K562 (cell line): ENCODE measurements around the gene NYAP2. TPM values are rescaled to one million over a fixed set of nuclear protein-coding genes. Genes with fewer than 3 reads are reported as not detected.

ENCODE experiments used
- ATAC-seq: fragments of 200-7000 bp; cut with Tn5 transposase; 3 replicates; pipeline ENCODE4 v1.9.1; 2020; ENCODE audit warnings: moderate library complexity
- BruUV-seq: library from RNA; stranded (reverse); fragments of 400-500 nt; replicated peaks from 2 replicates; lab custom pipeline; 2021; lab: Mats Ljungman, UMichigan
- CTCF ChIA-PET: fragments of 300-600 bp; formaldehyde crosslinking; extraction: SDS; loops from one replicate; lab custom pipeline; 2021; ENCODE audit warnings: low intra/inter-chr PET ratio; lab: Yijun Ruan, JAX
- POLR2A ChIA-PET: fragments of 300-600, 350-650 bp; sonication (Branson Sonifier 250); formaldehyde crosslinking; extraction: SDS; loops from one replicate; lab custom pipeline; 2021; ENCODE audit warnings: antibody characterized with exemption, inconsistent platforms; lab: Yijun Ruan, JAX
- DNase-seq, 4 experiments: peaks; one replicate each; pipeline versions ENCODE4 v3.0.0 to v3.0.0-alpha.2; 2011 to 2018; ENCODE audit warnings: low spot score in 3 of 4, mixed read lengths in 3 of 4; ENCODE audit errors: extremely low read depth in 1 of 4
- FAIRE-seq: peaks from 2 replicates; lab custom pipeline; 2011; peaks lifted over from hg19 to GRCh38; lab: Jason Lieb, UNC
- H2AFZ ChIP-seq: 2 replicates; pipeline ENCODE4 v1.6.0; 2011; ENCODE audit warnings: low read depth, low read length, control low read depth, inconsistent platforms
- H3K27ac ChIP-seq: fragments of 200-600 bp; 3 replicates; pipeline ENCODE4 v1.8.0; 2011; ENCODE audit warnings: low read depth, mild to moderate bottlenecking, control low read depth, inconsistent platforms, low read length, moderate library complexity, mixed read lengths; ENCODE audit errors: extremely low read depth
- H3K27me3 ChIP-seq, 2 experiments: fragments of 300-600 bp in 1 of 2; 2 replicates in 1 of 2; 3 replicates in 1 of 2; pipeline versions ENCODE4 v1.6.0 to v1.8.0; 2011; ENCODE audit warnings: inconsistent platforms in 2 of 2, low read length in 2 of 2, mild to moderate bottlenecking in 1 of 2, mixed read lengths in 1 of 2, moderate library complexity in 1 of 2; ENCODE audit not compliant: control insufficient read depth in 2 of 2, insufficient read depth in 2 of 2
- H3K36me3 ChIP-seq: fragments of 300-600 bp; 3 replicates; pipeline ENCODE4 v1.8.0; 2011; ENCODE audit warnings: mild to moderate bottlenecking, low read length, inconsistent platforms; ENCODE audit not compliant: control insufficient read depth, insufficient read depth
- H3K4me1 ChIP-seq, 2 experiments: fragments of 200-600 bp in 1 of 2; replicated peaks in 1 of 2; 2 replicates in 1 of 2; 3 replicates in 1 of 2; pipeline versions ENCODE4 v1.5.1 to v1.8.0; 2011; ENCODE audit warnings: inconsistent platforms in 2 of 2, low read length in 2 of 2, mild to moderate bottlenecking in 1 of 2, mixed read lengths in 1 of 2, moderate library complexity in 1 of 2; ENCODE audit not compliant: control insufficient read depth in 2 of 2, insufficient read depth in 2 of 2
- H3K4me2 ChIP-seq: 2 replicates; pipeline ENCODE4 v1.6.1; 2011; ENCODE audit warnings: low read length, control low read depth, inconsistent platforms, mixed read lengths; ENCODE audit not compliant: insufficient read depth
- H3K4me3 ChIP-seq: fragments of 200-600 bp; sonication (generic), shearing (Covaris generic); 2 replicates; pipeline ENCODE4 v1.5.1; 2016; ENCODE audit warnings: control low read depth, inconsistent platforms
- H3K79me2 ChIP-seq: fragments of 200-600 bp; 3 replicates; pipeline ENCODE4 v1.8.0; 2011; ENCODE audit warnings: low read length, inconsistent platforms; ENCODE audit not compliant: control insufficient read depth, insufficient read depth
- H3K9ac ChIP-seq, 2 experiments: 2 replicates each; pipeline versions ENCODE4 v1.6.0 to v1.6.1; 2011; ENCODE audit warnings: low read depth in 2 of 2, low read length in 2 of 2, control low read depth in 1 of 2, inconsistent platforms in 1 of 2, mild to moderate bottlenecking in 1 of 2, mixed read lengths in 1 of 2; ENCODE audit not compliant: insufficient read depth in 1 of 2
- H3K9me1 ChIP-seq: one replicate; pipeline ENCODE4 v1.6.0; 2011; ENCODE audit warnings: inconsistent platforms, mild to moderate bottlenecking, low read length, moderate library complexity; ENCODE audit not compliant: control insufficient read depth, insufficient read depth
- H3K9me3 ChIP-seq: replicated peaks from 2 replicates; pipeline ENCODE4 v1.5.1; 2011; ENCODE audit warnings: low read depth, low read length, inconsistent platforms; ENCODE audit not compliant: control insufficient read depth, insufficient read depth
- H4K20me1 ChIP-seq: replicated peaks from 2 replicates; pipeline ENCODE4 v1.6.1; 2011; ENCODE audit warnings: low read length, inconsistent platforms, mixed read lengths; ENCODE audit not compliant: control insufficient read depth, insufficient read depth
- BCL6 ChIP-seq: fragments of 250-450 bp; sonication (Bioruptor Pico); IDR thresholded peaks from 2 replicates; pipeline ENCODE4 v1.4.0; 2020
- CBFA2T3 ChIP-seq: fragments of 450-650 bp; IDR thresholded peaks from 2 replicates; pipeline ENCODE4 v1.6.1; 2017
- CEBPB ChIP-seq: fragments of 450-650 bp; IDR thresholded peaks from 2 replicates; pipeline ENCODE4 v1.6.1; 2016; ENCODE audit warnings: missing genetic modification characterization, missing compliant biosample characterization
- CREM ChIP-seq: IDR thresholded peaks from 2 replicates; pipeline ENCODE4 v1.6.1; 2014; ENCODE audit warnings: antibody characterized with exemption, low read depth
- DACH1 ChIP-seq: fragments of 450-650 bp; IDR thresholded peaks from 2 replicates; pipeline ENCODE4 v1.6.1; 2018; ENCODE audit not compliant: partially characterized antibody
- HNRNPUL1 ChIP-seq: fragments of 200-400 bp; formaldehyde crosslinking; IDR thresholded peaks from 2 replicates; pipeline ENCODE4 v1.6.1; 2017; ENCODE audit warnings: low read length
- IFI16 ChIP-seq: fragments of 250-450 bp; sonication (Bioruptor Pico); IDR thresholded peaks from 2 replicates; pipeline ENCODE4 v2.1.2; 2022; ENCODE audit warnings: mild to moderate bottlenecking, inconsistent platforms
- JUND ChIP-seq, 2 experiments: IDR thresholded peaks; 2 replicates in 1 of 2; 3 replicates in 1 of 2; pipeline ENCODE4 v1.6.1; 2011; ENCODE audit warnings: borderline replicate concordance in 2 of 2, low read depth in 2 of 2, low read length in 2 of 2, improper control_type of control experiment in 1 of 2, missing biosample characterization in 1 of 2, missing genetic modification characterization in 1 of 2, missing genetic modification reagents in 1 of 2
- PURB ChIP-seq: sonication (generic); formaldehyde crosslinking; IDR thresholded peaks from 2 replicates; pipeline ENCODE4 v1.9.0; 2021; ENCODE audit warnings: low read depth, mild to moderate bottlenecking, missing genetic modification reagents
- ZNF121 ChIP-seq: sonication (generic); formaldehyde crosslinking; conservative IDR thresholded peaks from 2 replicates; pipeline ENCODE4 v1.8.0; 2022; ENCODE audit warnings: missing genetic modification reagents
- ZNF133 ChIP-seq: fragments of 250-450 bp; sonication (Bioruptor Pico); IDR thresholded peaks from 2 replicates; pipeline ENCODE4 v1.4.0; 2020; ENCODE audit warnings: mild to moderate bottlenecking
- ZNF212 ChIP-seq: fragments of 450-650 bp; formaldehyde crosslinking; IDR thresholded peaks from 2 replicates; pipeline ENCODE4 v1.4.0; 2020; ENCODE audit warnings: mild to moderate bottlenecking
- ZNF224 ChIP-seq: sonication (generic); formaldehyde crosslinking; IDR thresholded peaks from 2 replicates; pipeline ENCODE4 v1.8.0; 2022; ENCODE audit warnings: mild to moderate bottlenecking, missing genetic modification reagents
- ZNF24 ChIP-seq: fragments of 450-650 bp; IDR thresholded peaks from 2 replicates; pipeline ENCODE4 v1.6.1; 2016
- ZSCAN32 ChIP-seq: fragments of 450-650 bp; formaldehyde crosslinking; IDR thresholded peaks from 2 replicates; pipeline ENCODE4 v1.4.0; 2020; ENCODE audit warnings: mild to moderate bottlenecking, moderate library complexity
- WGBS: fragments of 100-300 bp; shearing (Covaris generic); methylation state at CpG from one replicate; pipeline ENCODE4 v1.1.6; 2016; ENCODE audit warnings: low coverage, mixed read lengths; ENCODE audit not compliant: insufficient coverage; ENCODE audit errors: missing lambda C conversion rate; 5-methylcytosine and 5-hydroxymethylcytosine counted together
- in situ Hi-C: fragments of 300-500 bp; cut with MboI; formaldehyde crosslinking; loops from 4 replicates; pipeline ENCODE4 v1.15.0; 2018; ENCODE audit warnings: inconsistent platforms, mixed read lengths
- intact Hi-C: fragments of 100-400 bp; cut with micrococcal nuclease; formaldehyde crosslinking; loops from 2 replicates; pipeline ENCODE4 v1.14.2; 2022
- polyA plus RNA-seq, 8 experiments: library from polyadenylated mRNA; depleted of rRNA in 4 of 8; stranded (reverse) in 5 of 8; unstranded in 3 of 8; fragments of >200 nt; fragmentation: Nextera tagmentation in 2 of 8; fragmentation: Illumina TruSeq in 1 of 8; extraction: Ambion mirVana in 2 of 8; extraction: Trizol in 1 of 8; gene quantifications; 2 replicates each; pipeline versions ENCODE4 v1.2.1 to v1.2.3, GENCODE V29; 2011 to 2014; ENCODE audit warnings: inconsistent platforms in 1 of 8, missing spikeins in 1 of 8
- total RNA-seq, 7 experiments: library from RNA; depleted of rRNA in 6 of 7; stranded (reverse); fragments of >200 nt in 6 of 7; fragmentation: Illumina TruSeq in 2 of 7; extraction: Trizol in 2 of 7; gene quantifications; 2 replicates each; pipeline versions ENCODE4 v1.2.1 to v1.2.3, GENCODE V29; 2011 to 2021; ENCODE audit warnings: low replicate concordance in 1 of 7
- TF ChIP-seq, protein P1 (sequence below): fragments of 450-650 bp; formaldehyde crosslinking; IDR thresholded peaks from 2 replicates; pipeline ENCODE4 v1.4.0; 2020; ENCODE audit warnings: mild to moderate bottlenecking, moderate library complexity

Gene NYAP2
- total and polyA plus RNA-seq, 9 of the 15 experiments (the other 6 are each of a cell fraction or from before 2014, with no cell fraction given), result 0.03 to 0.04 (median 0.04) TPM; not detected in 3

DNA sequence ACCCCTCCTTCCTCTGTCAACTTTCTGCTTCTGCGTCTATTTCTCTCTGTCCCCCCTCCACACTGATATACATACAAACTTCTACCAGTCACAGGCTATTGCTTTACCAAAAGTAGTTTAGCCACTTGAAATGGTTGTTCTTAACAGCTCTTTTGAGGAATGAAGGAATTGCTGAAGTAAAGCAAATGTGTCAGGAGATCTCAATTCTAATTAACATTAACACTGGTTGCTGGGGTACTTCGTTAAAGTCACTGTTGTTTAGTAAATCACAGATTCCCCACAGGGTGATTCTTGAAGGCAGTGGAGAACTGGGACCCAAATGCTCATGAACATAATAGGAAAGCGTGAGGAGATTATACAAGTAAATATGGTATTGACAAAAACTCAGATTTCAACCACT, 232.8 kb downstream of the NYAP2 start:
- H3K4me3 ChIP-seq, result no peak overlapping the region
- DNase-seq (no peak), FAIRE-seq (no peak), ATAC-seq (no peak)
- H3K36me3 ChIP-seq, result no peaks in the 10 kb centered on the region
- no peaks in the 10 kb centered on the region for H4K20me1 ChIP-seq
- no peak overlapping the region for H3K4me2 ChIP-seq
- ChIA-PET CTCF (no interaction called here), POLR2A (no interaction called here)
- WGBS, result 10% methylated on average over 2 of the region's 3 CpGs
- no peak overlapping the region for H3K27ac ChIP-seq
- no peak overlapping the region for H3K9ac ChIP-seq
- no peaks in the 10 kb centered on the region for H3K9me1 ChIP-seq
- no peaks in the 10 kb centered on the region for H3K9me3 ChIP-seq
- H2AFZ ChIP-seq, result no peak overlapping the region
- in situ Hi-C loops, result no loop called here
- TF ChIP-seq CBFA2T3, result no peak
- no peak for TF ChIP-seq BCL6 (CRISPR knock-in tag)
- TF ChIP-seq, protein P1, sequence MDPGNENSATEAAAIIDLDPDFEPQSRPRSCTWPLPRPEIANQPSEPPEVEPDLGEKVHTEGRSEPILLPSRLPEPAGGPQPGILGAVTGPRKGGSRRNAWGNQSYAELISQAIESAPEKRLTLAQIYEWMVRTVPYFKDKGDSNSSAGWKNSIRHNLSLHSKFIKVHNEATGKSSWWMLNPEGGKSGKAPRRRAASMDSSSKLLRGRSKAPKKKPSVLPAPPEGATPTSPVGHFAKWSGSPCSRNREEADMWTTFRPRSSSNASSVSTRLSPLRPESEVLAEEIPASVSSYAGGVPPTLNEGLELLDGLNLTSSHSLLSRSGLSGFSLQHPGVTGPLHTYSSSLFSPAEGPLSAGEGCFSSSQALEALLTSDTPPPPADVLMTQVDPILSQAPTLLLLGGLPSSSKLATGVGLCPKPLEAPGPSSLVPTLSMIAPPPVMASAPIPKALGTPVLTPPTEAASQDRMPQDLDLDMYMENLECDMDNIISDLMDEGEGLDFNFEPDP (CRISPR knock-in tag), result no peak
- no peak for TF ChIP-seq CREM
- TF ChIP-seq ZNF121 (CRISPR knock-in tag), result no peak
- intact Hi-C loops, result no loop called here
- H3K4me1 ChIP-seq, result no peaks in the 10 kb centered on the region
- BruUV-seq, result no TSS peak
- H3K27me3 ChIP-seq, result no peaks in the 10 kb centered on the region
- H3K79me2 ChIP-seq, result no peaks in the 10 kb centered on the region

DNA sequence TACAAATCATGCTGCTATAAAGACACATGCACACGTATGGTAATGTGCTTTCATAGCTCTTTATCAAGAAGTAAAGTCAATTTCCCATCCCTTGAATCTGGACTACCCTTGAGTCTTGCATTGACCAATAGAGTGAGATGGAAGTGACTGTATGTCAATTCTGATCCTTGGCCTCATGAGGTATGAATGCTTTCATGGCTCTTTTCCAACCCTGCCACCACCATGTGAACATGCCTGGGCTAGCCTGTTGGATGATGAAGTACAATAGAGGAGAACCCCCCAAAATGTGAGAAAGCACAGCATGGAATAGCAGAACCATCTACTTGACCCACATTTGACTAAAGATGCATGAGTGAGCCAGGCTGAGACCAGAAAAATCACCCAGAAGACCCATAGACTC, 237.0 kb downstream of the NYAP2 start:
- BruUV-seq, result no TSS peak
- no peak overlapping the region for H3K9ac ChIP-seq
- WGBS, result 17% methylated on average over 1 of the region's 1 CpG
- no peak for ATAC-seq
- POLR2A ChIA-PET, result no interaction called here
- no peak for TF ChIP-seq ZNF133 (CRISPR knock-in tag)
- no peak for TF ChIP-seq IFI16 (CRISPR knock-in tag)
- no peak for TF ChIP-seq CEBPB
- TF ChIP-seq PURB, result no peak
- TF ChIP-seq ZNF24, result no peak
- no peak for TF ChIP-seq HNRNPUL1
- no peak for TF ChIP-seq ZSCAN32 (CRISPR knock-in tag)
- TF ChIP-seq ZNF212 (CRISPR knock-in tag), result no peak
- no peak for TF ChIP-seq ZNF224
- TF ChIP-seq JUND (IDR thresholded peaks at IDR 0.05; ENCODE audit: borderline replicate concordance, low read depth, low read length), result no peak
- no peak for TF ChIP-seq JUND (tag; IDR thresholded peaks at IDR 0.05; ENCODE audit: borderline replicate concordance, low read depth, low read length)
- no peak for TF ChIP-seq DACH1
- CTCF ChIA-PET, result no interaction called here
- H3K4me3 ChIP-seq, result no peak overlapping the region
- in situ Hi-C loops (no loop called here), intact Hi-C loops (no loop called here)
- H3K36me3 ChIP-seq, result no peaks in the 10 kb centered on the region
- H3K9me1 ChIP-seq, result no peaks in the 10 kb centered on the region
- no peaks in the 10 kb centered on the region for H3K4me1 ChIP-seq
- H3K27me3 ChIP-seq, result no peaks in the 10 kb centered on the region
- no peak for FAIRE-seq
- H2AFZ ChIP-seq, result no peak overlapping the region
- no peaks in the 10 kb centered on the region for H3K9me3 ChIP-seq
- no peaks in the 10 kb centered on the region for H3K79me2 ChIP-seq
- no peak overlapping the region for H3K27ac ChIP-seq
- no peak for DNase-seq
- H3K4me2 ChIP-seq, result no peak overlapping the region
- H4K20me1 ChIP-seq, result no peaks in the 10 kb centered on the region
